Measurements from ENCODE around the gene SLC10A1.
A peak's percentile ranks its signal among the peaks of the same experiment; 100 is the strongest.
"Not testable (repeated sequence)": the region's sequence is repeated elsewhere in the genome, so short reads cannot be mapped to it uniquely, and the experiment has no call there.

Gene SLC10A1

GRCh38 chr14:69796797-69797500 lies at the start of gene SLC10A1:
TSS of gene SLC10A1 (minus strand) at chr14:69797241. CDS start at chr14:69797155, 86 bp downstream.
- DNase-seq: no peak

- no peak for DNase-seq
Measured at GRCh38 chr14:69845787-69846186, 48.7 kb upstream of the SLC10A1 start.

GRCh38 chr14:69845050-69845581 lies 48.1 kb upstream of the SLC10A1 start:
- no peak for DNase-seq

- DNase-seq: no peak
Measured at GRCh38 chr14:69844171-69844570, 47.1 kb upstream of the SLC10A1 start.

GRCh38 chr14:69842686-69843420 lies 45.8 kb upstream of the SLC10A1 start:
- DNase-seq: peak; percentile 62

GRCh38 chr14:69841656-69842055 lies 44.6 kb upstream of the SLC10A1 start:
- DNase-seq: peak; percentile 77

- DNase-seq: no peak
Measured at GRCh38 chr14:69839661-69840060, 42.6 kb upstream of the SLC10A1 start.

GRCh38 chr14:69838881-69839416 lies 41.9 kb upstream of the SLC10A1 start:
- no peak for DNase-seq

- no peak for DNase-seq
Measured at GRCh38 chr14:69828879-69829278, 31.8 kb upstream of the SLC10A1 start.

- no peak for DNase-seq
Measured at GRCh38 chr14:69828354-69828753, 31.3 kb upstream of the SLC10A1 start.

- no peak for DNase-seq
Measured at GRCh38 chr14:69827560-69827959, 30.5 kb upstream of the SLC10A1 start.

- no peak for DNase-seq
Measured at GRCh38 chr14:69822456-69822855, 25.4 kb upstream of the SLC10A1 start.

GRCh38 chr14:69820991-69821390 lies 23.9 kb upstream of the SLC10A1 start:
- DNase-seq: no peak

- DNase-seq: no peak
Measured at GRCh38 chr14:69819607-69820006, 22.6 kb upstream of the SLC10A1 start.

GRCh38 chr14:69818758-69819191 lies 21.7 kb upstream of the SLC10A1 start:
- DNase-seq: peak; percentile 62

- no peak for DNase-seq
Measured at GRCh38 chr14:69816216-69816615, 19.2 kb upstream of the SLC10A1 start.

GRCh38 chr14:69815556-69815955 lies 18.5 kb upstream of the SLC10A1 start:
- DNase-seq: no peak

GRCh38 chr14:69814397-69814796 lies 17.4 kb upstream of the SLC10A1 start:
- no peak for DNase-seq

GRCh38 chr14:69813346-69813745 lies 16.3 kb upstream of the SLC10A1 start:
- DNase-seq: not testable (repeated sequence)

GRCh38 chr14:69812711-69813110 lies 15.7 kb upstream of the SLC10A1 start:
- peak; percentile 35 for DNase-seq

- no peak for DNase-seq
Measured at GRCh38 chr14:69811868-69812252, 14.8 kb upstream of the SLC10A1 start.

- no peak for DNase-seq
Measured at GRCh38 chr14:69811227-69811867, 14.3 kb upstream of the SLC10A1 start.
